ENCODE data around the gene SLC13A2.

DNA sequence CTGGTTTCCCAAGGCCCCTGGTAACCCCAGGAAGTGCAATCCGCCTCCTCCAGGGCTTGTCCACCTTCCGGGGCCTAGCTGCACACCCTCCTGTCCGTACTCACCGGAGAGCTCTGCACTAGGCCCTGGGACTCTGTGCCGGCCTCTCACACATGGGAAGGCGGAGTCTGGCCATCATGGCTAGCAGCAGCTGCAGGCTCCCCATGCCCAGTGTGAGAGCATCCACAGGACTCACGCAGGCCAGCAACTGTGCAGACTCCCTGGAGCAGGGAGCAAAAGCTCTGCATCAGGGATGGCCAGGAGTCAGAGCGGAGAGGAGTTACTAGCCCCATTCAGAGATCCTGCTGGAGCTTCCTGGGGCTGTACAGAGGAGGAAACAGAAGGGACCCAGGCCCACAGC, 52.9 kb downstream of the SLC13A2 start:
- TF ChIP-seq YY1 (IDR thresholded peaks at IDR 0.05; ENCODE audit: insufficient read depth, insufficient read length) (no peak), ZNF274 (IDR thresholded peaks at IDR 0.05; ENCODE audit: low read depth, low read length) (no peak)
